NCI-H1417 (cell line): ENCODE results near the gene CTXN1.
"Not testable (repeated sequence)": the region's sequence is repeated elsewhere in the genome, so short reads cannot be mapped to it uniquely, and the experiment has no call there.

Experiments used
- DNase-seq, 3 experiments: peaks; one replicate each; lab custom pipeline; 2025; lab: John Stamatoyannopoulos, UW

Gene CTXN1

GRCh38 chr19:7944177-7944761 lies 18.3 kb upstream of the CTXN1 start:
- DNase-seq, result peak; percentile 90 to 97 (median 91)

DNA sequence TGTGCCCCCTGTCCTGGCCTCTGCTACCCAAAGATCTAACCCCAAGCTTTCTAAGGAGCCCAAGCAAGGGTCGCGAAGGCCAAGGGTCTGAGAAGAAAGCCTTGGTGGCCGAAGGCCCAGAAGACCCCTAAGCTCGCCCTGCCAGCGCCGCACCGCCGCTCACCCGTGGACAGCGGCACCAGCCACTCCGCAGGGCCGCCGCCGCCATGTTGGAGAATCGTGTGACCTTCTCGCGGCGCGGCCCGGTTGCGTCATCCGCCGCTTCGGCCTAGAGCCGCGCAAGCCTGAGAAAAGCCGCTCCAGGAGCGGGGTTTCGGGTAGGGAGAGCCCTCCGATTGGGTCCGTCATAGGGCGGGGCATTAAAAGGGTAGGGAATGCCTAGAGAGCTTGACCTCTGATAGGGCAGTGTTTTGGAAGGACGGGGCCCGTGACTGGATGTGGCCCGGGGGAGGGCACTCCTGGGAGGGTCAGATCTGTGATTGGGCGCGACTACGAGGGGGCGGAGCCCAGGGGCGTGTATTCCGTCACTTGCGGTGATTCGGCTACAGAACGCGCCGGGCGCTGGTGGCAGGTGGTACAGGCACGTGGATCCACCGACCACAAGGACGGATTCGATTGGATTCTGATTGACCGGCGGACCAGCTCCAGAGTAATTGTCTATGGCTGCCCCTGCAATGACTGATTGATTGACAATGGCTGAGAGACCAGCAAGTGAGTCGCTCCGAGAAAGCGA lies 17.7 kb upstream of the CTXN1 start, which contains the start of gene TIMM44:
TIMM44 (minus strand) TSS at position 223 of the 733 bp plus-strand sequence; CDS start at position 208, 15 bp downstream.
- DNase-seq, result peak; percentile 97 to 100 (median 100)

GRCh38 chr19:7942981-7943443 lies 17.1 kb upstream of the CTXN1 start:
- DNase-seq, result peak in 1 of 3 experiments; percentile 74

DNA sequence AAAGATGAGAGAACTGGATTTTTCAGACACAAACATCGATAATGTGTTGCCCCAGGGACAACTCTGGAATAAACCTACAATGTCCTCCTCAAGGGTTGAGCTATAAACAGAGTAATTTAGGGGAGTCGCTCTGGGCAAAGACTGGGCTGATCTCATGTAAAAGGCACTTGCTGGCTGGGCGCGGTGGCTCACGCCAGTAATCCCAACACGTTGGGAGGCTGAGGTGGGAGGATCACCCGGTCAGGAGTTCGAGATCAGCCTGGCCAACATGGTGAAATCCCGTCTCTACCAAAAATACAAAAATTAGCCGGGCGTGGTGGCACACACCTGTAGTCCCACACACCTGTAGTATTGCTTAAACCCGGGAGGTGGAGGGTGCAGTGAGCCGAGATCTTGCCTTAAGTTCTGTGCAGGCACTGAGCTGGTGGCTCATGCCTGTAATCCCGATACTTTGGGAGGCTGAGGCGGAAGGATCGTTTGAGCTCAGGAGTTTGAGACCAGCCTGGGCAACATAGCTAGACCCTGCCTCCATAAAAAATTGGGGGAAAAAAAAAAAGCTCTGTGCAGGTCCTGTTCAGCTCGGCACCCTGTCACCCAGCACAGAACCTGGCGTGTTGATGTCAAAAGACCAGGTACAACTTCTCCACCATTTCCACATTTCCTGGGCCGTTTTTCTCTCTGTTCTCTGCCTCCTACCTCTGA lies 16.1 kb upstream of the CTXN1 start:
- DNase-seq, result no peak

DNA sequence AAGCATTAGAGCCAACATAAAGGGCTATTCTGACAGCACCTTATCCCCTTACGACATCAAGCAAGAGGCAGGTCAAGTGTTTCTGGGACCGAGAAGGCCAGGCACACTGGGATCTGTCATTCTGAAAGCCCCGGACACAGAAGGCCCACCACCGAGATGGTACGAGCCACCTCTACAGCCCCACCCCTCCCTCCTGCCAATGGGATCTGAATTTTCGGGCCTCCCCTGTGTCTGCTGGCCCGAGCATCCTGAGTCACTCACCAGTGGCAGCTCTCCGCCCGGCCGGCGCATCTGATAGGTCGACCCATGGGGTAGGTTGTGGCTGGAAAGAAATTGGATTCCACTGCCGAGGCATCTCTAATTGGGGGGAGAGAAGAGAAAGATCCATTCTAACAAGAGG lies 14.9 kb upstream of the CTXN1 start:
- no peak for DNase-seq

- no peak for DNase-seq
Observed at GRCh38 chr19:7934766-7935165, 8.8 kb upstream of the CTXN1 start.

- no peak for DNase-seq
Observed at GRCh38 chr19:7933828-7934725, 8.1 kb upstream of the CTXN1 start.

GRCh38 chr19:7933411-7933810 lies 7.5 kb upstream of the CTXN1 start:
- DNase-seq, result no peak

- no peak for DNase-seq
Observed at GRCh38 chr19:7932930-7933300, 7.0 kb upstream of the CTXN1 start.

DNA sequence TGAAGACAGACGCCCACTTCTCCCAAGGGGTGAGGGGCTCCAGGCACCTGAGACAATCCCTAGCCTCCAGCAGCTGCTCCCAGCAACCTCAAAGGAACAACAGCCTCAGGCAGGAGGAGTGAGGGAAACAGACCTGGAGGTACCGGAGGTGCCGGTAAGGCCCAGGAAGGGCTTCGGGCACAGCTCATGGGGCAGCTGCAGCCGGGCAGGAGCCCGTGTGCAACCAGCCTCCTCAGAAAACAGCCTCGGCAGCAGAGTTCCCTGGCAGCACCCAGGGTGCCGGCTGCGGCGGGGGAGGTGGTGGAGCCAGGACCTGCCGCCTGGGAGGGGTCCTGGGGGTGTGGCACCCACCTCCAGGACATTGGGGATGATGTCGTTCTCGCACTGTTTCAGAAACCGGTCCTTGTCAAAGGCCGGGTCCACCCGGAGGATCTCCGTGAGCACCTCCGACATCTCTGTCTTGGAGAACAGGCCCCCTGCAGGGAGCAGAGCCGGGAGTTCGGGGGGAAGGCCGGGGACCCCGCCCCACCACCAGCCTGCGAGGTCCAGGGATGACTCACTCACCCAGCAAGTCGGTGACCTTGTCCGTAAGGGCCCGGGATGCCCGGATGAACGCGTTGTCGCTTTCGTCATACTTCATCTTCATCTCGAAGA lies 6.5 kb upstream of the CTXN1 start:
- DNase-seq, result no peak

DNA sequence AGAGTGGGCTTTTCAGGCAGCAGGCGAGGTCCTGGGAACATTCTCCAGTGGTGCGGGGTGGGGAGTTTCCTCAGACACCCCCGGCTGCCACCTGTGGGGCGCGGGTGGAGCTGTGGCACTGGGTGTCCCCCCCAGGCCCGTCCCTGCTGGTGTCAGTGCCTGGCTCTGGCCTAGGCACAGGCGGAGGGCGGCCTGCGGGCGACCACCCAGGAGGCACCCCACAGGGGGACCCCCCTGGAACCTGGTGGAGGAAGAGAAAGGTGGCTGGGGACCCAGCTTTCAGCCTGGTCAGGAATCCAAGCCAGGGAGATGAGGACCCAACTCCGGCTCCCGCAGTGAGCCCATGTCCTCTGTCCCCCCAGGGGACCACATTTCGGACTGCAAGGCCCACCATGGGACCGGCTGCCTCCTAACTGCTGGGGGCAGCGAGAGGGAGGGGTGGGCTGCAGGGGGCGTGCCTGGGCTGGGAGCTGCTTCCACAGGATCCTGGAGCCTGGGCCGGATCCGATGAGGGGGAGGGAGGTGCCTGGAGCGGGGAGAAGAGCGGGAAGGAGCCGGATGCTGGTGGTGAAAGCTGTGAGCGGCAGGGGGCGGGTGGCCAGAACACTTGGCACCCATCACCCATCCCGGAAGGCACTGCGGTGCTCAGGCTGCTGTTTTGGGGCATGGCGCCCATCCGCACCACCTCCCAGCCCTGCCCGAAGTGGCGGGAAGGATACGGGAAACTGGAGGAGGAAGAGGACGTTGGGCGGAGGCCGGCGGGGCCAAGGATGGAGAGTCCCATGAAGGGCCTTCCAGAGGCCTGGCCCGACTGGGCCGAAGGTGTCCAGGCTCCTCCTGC lies 5.5 kb upstream of the CTXN1 start:
- DNase-seq, result no peak

GRCh38 chr19:7930765-7931164 lies 4.8 kb upstream of the CTXN1 start:
- DNase-seq, result no peak

DNA sequence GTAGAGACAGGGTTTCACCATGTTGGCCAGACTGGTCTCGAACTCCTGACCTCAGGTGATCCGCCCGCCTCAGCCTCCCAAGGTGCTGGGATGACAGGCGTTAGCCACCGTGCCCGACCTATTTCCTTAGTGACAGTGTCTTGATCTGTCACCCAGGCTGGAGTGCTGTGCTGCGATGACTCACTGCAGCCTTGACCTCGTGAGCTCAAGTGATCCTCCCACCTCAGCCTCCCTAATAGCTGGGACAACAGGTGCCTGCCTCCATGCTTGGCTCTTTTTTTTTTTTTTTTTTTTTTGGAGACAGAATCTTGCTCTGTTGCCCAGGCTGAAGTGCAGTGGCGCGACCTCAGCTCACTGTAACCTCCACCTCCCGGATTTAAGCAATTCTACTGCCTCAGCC lies 4.1 kb upstream of the CTXN1 start:
- not testable (repeated sequence) for DNase-seq

GRCh38 chr19:7928741-7929701 lies 3.1 kb upstream of the CTXN1 start:
- peak in 2 of 3 experiments; percentile 28 to 50 for DNase-seq

GRCh38 chr19:7928334-7928706 lies 2.4 kb upstream of the CTXN1 start:
- no peak for DNase-seq

GRCh38 chr19:7927605-7928333 lies 1.8 kb upstream of the CTXN1 start:
- no peak for DNase-seq

DNA sequence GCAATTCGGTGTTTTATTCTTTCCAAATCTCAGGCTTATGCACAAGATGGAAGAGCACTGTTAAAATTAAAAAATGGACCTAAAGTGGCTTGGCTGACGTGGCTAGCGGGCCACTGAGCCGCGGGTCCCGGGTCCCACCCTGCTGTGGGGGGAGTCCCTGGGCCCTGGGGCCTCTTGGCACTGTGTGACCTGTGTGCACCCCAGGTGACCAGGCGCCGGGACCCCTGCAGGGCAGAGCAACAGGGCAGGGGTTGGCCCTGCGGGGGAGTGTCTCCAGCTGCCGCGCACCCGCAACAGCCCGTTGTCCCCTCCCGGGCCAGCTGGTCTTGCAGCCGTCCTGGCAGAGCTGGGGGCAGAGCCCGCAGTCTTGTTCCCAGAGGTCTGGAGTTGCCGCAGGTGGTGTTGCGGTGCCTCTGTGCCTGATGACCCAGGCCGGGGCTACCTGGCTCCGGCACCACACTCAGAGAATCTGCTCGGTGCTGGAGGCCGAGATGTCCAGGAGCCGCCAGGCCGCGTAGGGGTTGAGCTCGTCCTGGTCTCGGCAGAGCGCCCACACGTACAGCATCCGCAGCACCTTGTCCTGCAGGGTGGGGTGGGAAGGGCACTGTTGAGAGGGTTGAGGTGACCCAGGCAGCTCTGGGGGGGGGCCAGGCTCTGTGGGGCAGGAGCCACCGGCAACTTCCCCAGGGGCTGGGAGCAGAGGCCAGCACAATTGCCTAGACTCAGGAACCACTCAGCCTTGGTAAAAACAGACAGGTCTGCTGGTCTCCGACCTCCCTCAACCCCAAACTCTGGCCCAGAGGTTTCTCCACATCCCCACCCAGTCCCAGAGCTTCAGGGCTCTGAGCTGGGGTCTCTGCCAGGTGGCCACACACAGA lies 1.0 kb upstream of the CTXN1 start:
- peak in 2 of 3 experiments; percentile 67 to 77 for DNase-seq
